ENCODE data around the gene CFAP90.

The CFAP90 gene

GRCh38 chr5:7867260-7867659 is 16.3 kb upstream of the CFAP90 start:
- DNase-seq: no peak

- no peak for DNase-seq
Observed at GRCh38 chr5:7866196-7866595, 15.3 kb upstream of the CFAP90 start.

- no peak for DNase-seq
Observed at GRCh38 chr5:7857926-7858632, 7.1 kb upstream of the CFAP90 start.

- DNase-seq: no peak
Observed at GRCh38 chr5:7857361-7857760, 6.4 kb upstream of the CFAP90 start.

GRCh38 chr5:7856855-7857254 is 5.9 kb upstream of the CFAP90 start:
- no peak for DNase-seq

GRCh38 chr5:7855611-7856010 is 4.7 kb upstream of the CFAP90 start:
- DNase-seq: no peak

- DNase-seq: no peak
Observed at GRCh38 chr5:7852988-7853387, 2.1 kb upstream of the CFAP90 start.

- no peak for DNase-seq
Observed at GRCh38 chr5:7852542-7852941, 1.6 kb upstream of the CFAP90 start.

GRCh38 chr5:7851617-7852289 is 820 bp upstream of the CFAP90 start:
- DNase-seq: no peak

- no peak for DNase-seq
Observed at GRCh38 chr5:7851240-7851592, 283 bp upstream of the CFAP90 start.

GRCh38 chr5:7849681-7850394 is 1.1 kb downstream of the CFAP90 start:
- DNase-seq: no peak

- DNase-seq: no peak
Observed at GRCh38 chr5:7848296-7848695, 2.6 kb downstream of the CFAP90 start.

GRCh38 chr5:7846327-7846726 is 4.6 kb downstream of the CFAP90 start:
- DNase-seq: no peak

- no peak for DNase-seq
Observed at GRCh38 chr5:7845557-7845956, 5.4 kb downstream of the CFAP90 start.

GRCh38 chr5:7844901-7845300 is 6.0 kb downstream of the CFAP90 start:
- no peak for DNase-seq

GRCh38 chr5:7842531-7842930 is 8.4 kb downstream of the CFAP90 start:
- DNase-seq: no peak

GRCh38 chr5:7837403-7837802 is 13.5 kb downstream of the CFAP90 start:
- no peak for DNase-seq

- no peak for DNase-seq
Observed at GRCh38 chr5:7834982-7835381, 16.0 kb downstream of the CFAP90 start.

- no peak for DNase-seq
Observed at GRCh38 chr5:7828269-7828668, 22.7 kb downstream of the CFAP90 start.

GRCh38 chr5:7827610-7828009 is 23.3 kb downstream of the CFAP90 start:
- no peak for DNase-seq

GRCh38 chr5:7825630-7826029 is 25.3 kb downstream of the CFAP90 start:
- no peak for DNase-seq

GRCh38 chr5:7824995-7825394 is 25.9 kb downstream of the CFAP90 start:
- no peak for DNase-seq

- DNase-seq: no peak
Observed at GRCh38 chr5:7823594-7823993, 27.3 kb downstream of the CFAP90 start.

GRCh38 chr5:7822449-7822848 is 28.5 kb downstream of the CFAP90 start:
- DNase-seq: no peak

Data from activated CD8-positive, alpha-beta memory T cell treated with anti-CD3 and anti-CD28 coated beads for 24 hours (primary cell).